HK-2 (cell line): Measurements from ENCODE around the gene ALDH1L1.

Experiments used
- DNase-seq: peaks from one replicate; pipeline ENCODE4 v3.0.0-alpha.2; 2018; ENCODE audit not compliant: unreplicated experiment

ALDH1L1 gene

DNA sequence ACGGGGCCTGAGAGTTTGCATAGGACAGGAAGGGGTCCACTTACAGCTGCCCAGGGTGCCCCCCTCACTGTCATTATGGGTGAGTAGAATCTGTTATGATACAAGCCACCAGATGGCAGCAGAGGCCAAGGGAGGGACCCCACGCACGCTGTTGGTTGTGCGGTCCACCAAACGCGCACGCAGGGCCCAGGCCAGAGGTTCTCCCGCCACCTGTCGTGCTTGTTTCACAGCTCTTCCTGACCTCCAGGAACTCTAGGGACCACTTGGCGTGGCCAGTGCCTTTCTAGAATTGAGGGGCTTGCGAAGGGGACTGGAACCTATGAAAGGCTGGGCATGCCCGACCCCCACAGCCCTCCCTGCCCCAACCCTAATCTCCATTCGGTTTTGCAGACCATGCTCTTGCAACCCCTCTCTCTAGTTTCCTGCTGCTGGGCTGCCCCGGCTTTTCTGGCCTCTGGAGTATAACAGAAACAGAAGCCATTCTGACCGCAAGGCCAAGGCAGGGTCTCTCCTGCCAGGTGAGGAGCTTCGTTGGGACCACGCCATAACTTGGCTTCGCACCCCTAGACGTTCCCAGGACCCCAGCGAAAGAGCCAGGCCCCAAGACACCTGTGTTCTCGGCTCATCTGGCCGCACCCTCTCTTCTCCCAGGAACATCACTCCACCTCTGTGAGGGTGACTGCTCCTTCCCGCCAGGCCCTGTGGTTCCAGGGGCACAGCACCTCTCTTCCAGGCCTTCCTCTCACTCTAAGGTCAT is 46.0 kb downstream of the ALDH1L1 start:
- DNase-seq: peak; percentile 49

DNA sequence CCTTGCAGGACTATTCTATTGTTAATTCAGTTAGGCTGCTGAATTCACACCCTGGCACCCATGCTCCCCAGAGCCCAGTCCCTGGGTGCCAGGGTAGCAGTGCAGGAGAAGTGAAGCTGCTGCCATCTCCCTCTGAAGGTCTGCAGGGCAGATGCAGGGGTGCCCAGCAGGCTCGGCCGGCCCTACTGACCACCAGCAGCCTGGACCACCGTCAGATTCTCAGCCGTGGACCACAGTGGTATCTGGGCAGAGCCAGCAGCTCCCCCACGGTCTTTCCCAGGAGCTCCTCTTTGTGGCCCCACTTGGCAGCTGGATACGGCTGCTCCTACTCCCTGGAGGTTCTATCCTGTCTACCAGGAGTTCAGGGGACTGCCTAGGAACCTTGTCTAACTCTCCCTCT is 46.8 kb downstream of the ALDH1L1 start:
- no peak for DNase-seq

GRCh38 chr3:126132751-126133511 is 47.5 kb downstream of the ALDH1L1 start:
- no peak for DNase-seq

- DNase-seq: no peak
Measured at GRCh38 chr3:126131881-126132750, 48.3 kb downstream of the ALDH1L1 start.

DNA sequence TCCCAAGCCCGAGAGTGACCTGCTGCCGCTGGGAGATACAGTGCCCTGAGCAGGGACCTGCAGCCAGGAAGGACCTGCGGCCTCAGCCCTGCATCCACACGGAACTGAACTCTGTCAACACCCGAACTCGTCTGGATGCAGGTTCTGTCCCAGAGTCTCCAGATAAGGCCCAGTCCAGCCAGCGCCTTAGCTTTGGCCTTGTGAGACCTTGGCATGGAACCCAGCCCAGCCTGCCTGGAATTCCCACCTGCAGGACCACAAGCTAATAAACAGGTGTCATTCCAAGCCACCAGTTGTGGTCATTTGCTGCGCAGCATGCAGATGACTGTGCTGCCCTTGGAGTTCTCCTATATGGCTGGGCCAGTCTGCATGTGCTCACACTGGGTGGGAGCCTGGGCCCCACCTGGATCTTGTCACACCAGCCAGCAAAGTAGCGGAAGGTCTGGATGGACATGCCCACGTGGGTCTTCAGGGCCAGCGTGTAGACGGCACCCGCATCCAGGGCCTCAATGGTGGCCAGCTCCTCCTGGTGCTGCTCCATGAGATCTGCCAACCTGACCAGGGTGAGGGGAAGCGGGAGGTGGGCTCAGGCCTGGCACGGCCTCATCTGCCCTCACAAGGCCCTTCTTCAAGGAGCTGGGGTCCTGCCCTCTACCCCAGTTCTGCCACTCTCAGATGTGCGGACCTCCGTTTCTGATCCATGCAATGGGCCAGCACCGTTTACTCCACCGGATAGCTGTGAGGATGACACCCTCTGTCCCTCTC is 49.2 kb downstream of the ALDH1L1 start:
- no peak for DNase-seq

GRCh38 chr3:126130081-126130855 is 50.1 kb downstream of the ALDH1L1 start:
- DNase-seq: no peak

- DNase-seq: peak; percentile 46
Measured at GRCh38 chr3:126129398-126129891, 50.9 kb downstream of the ALDH1L1 start.

GRCh38 chr3:126128504-126129397 is 51.6 kb downstream of the ALDH1L1 start:
- no peak for DNase-seq

DNA sequence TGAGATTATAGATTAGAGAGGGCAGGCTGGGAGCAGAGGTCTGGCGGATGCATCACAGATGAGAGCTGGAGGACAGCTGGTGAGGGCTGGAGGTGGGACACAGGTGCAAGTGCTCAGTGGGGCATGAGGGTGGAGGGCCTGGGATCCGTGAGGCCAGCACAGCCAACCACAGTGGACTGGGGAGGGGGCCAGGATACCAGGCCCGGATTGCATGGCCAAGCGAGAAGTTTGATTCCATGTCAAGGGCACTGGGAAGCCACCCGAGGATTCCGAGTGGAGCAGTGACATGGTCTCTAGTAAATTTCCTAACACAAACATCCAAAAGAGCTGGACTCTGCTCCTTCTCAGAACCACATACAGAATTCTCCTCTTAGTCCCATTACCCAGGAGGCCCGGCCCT is 52.5 kb downstream of the ALDH1L1 start:
- DNase-seq: no peak

GRCh38 chr3:126127452-126127851 is 52.9 kb downstream of the ALDH1L1 start:
- DNase-seq: no peak

GRCh38 chr3:126126811-126127431 is 53.5 kb downstream of the ALDH1L1 start:
- no peak for DNase-seq

- no peak for DNase-seq
Measured at GRCh38 chr3:126126286-126126685, 54.1 kb downstream of the ALDH1L1 start.

GRCh38 chr3:126125781-126126251 is 54.6 kb downstream of the ALDH1L1 start:
- DNase-seq: no peak

DNA sequence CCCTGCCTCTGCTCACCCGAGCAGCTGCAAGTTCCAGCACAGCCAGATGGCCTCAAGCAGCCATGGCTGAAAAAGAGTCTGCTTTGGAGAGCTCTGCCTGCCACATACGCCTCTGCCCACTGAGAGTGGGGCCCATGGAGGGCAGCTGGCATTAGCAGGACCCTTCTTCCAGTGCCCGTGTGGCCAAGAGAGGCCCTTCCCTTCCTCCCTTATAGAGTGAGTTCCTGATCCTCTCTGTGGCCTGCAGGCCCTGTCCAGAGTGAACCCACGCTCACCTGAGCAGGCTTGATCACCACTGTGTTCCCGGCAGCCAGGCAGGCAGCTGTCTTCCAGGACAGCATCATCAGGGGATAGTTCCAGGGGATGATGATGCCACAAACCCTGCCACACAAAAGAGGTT is 55.0 kb downstream of the ALDH1L1 start:
- no peak for DNase-seq

- DNase-seq: no peak
Measured at GRCh38 chr3:126124896-126125295, 55.5 kb downstream of the ALDH1L1 start.

DNA sequence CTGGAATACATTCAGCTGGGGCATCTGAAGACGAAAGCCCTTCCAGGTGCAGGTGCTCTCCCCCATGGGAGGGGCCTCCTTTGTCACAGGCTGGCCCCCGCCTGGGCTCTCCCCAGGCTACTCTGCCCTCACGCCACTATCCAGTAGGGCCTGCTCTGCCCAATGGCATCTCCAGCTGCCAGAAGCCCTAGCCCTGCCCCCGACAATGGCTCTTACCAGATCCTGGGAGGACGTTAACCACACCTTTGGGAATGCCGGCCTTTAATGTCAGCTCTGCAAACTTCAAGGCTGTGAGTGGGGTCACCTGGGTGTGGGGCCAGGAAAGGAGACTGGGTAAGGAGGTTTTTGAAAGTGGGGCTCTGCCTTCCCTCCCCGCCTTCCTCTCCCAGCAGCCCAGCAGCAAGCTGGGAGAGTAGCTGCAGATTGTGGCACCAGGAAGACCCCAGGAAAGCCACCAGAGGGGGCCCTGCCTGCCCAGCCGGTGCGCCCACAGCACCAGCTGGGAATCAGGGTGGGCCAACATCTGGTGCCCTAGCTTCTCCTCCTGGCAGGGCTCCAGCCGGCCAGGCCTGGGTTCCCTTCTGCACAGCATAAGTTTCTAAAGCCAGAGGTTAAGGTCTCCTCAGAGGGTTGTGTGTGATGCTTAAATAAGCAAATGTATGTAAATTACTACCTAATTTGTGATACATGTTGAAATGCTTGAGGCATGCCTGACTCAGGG is 56.1 kb downstream of the ALDH1L1 start:
- no peak for DNase-seq

DNA sequence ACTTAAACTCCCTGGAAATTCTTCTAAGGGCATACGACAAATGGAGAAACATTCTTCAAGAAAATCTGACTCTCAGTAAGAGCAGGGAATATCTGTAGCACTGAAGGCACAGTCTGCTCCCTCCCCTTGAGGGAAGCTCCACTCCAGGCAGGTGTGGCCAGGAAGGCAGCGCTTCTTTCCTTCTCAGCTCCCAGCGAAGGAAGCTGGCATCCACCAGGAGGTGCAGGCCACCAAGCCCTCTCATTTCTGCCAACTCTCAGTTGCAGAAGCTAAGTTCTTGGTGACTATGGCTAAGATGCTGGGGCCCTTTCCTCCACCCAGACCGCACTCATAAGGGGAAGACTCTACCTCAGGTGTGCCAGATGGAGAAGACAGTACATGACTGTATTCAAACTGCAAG is 58.8 kb downstream of the ALDH1L1 start:
- DNase-seq: no peak

DNA sequence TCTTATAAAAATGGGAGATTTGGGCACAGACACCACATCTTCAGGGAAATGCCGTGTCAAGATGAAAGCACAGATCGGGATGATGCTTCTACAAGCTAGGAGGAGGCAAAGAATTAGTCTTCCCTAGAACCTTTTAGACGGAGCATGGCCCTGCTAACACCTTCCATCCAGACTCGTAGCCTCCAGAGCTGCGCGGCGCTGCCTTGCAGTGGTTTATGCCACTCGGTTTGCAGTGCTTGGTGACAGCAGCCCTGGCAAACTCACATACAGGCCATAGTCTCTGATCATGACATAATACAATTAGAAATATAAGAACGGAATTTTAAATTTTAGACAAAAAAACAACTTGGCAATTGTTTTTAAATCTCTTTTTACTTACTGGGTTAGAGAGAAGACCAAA is 59.3 kb downstream of the ALDH1L1 start:
- no peak for DNase-seq
